K562 (cell line): ENCODE data around the gene CTNS. TPM values are rescaled to one million over a fixed set of nuclear protein-coding genes. Genes with fewer than 3 reads are reported as not detected.

Source experiments
- ATF7 ChIP-seq: fragments of 450-650 bp; IDR thresholded peaks from 2 replicates; pipeline ENCODE4 v1.7.1; 2014; ENCODE audit warnings: mild to moderate bottlenecking, moderate library complexity
- CLOCK ChIP-seq: fragments of 250-450 bp; sonication (Bioruptor Pico); IDR thresholded peaks from 2 replicates; pipeline ENCODE4 v1.4.0; 2020; ENCODE audit warnings: mild to moderate bottlenecking, moderate library complexity, borderline replicate concordance
- ERF ChIP-seq: fragments of 450-650 bp; formaldehyde crosslinking; IDR thresholded peaks from 2 replicates; pipeline ENCODE4 v1.4.0; 2020; ENCODE audit warnings: mild to moderate bottlenecking, mixed read lengths
- FOXO4 ChIP-seq: fragments of 450-650 bp; formaldehyde crosslinking; IDR thresholded peaks from 2 replicates; pipeline ENCODE4 v1.4.0; 2020; ENCODE audit warnings: mild to moderate bottlenecking, moderate library complexity
- GTF2A2 ChIP-seq: IDR thresholded peaks from 2 replicates; pipeline ENCODE4 v1.6.1; 2016; ENCODE audit warnings: mild to moderate bottlenecking, missing genetic modification characterization, missing compliant biosample characterization
- HDAC8 ChIP-seq: fragments of 450-650 bp; IDR thresholded peaks from 2 replicates; pipeline ENCODE4 v1.6.1; 2016; ENCODE audit warnings: mild to moderate bottlenecking, missing genetic modification characterization, moderate library complexity, missing compliant biosample characterization
- HSF4 ChIP-seq: fragments of 250-450 bp; sonication (Bioruptor Pico); IDR thresholded peaks from 2 replicates; pipeline ENCODE4 v2.1.2; 2022; ENCODE audit warnings: mild to moderate bottlenecking, moderate library complexity, borderline replicate concordance
- IFI16 ChIP-seq: fragments of 250-450 bp; sonication (Bioruptor Pico); IDR thresholded peaks from 2 replicates; pipeline ENCODE4 v2.1.2; 2022; ENCODE audit warnings: mild to moderate bottlenecking, inconsistent platforms
- JUNB ChIP-seq: fragments of 450-650 bp; formaldehyde crosslinking; conservative IDR thresholded peaks from 2 replicates; pipeline ENCODE4 v1.4.0; 2020; ENCODE audit warnings: mild to moderate bottlenecking
- KDM5B ChIP-seq: fragments of 200-600 bp; sonication (generic); IDR thresholded peaks from 2 replicates; pipeline ENCODE4 v1.6.1; 2012; ENCODE audit warnings: low read depth, mild to moderate bottlenecking, moderate library complexity, low read length, control low read depth, inconsistent platforms; ENCODE audit not compliant: insufficient replicate concordance
- SMARCE1 ChIP-seq: fragments of 450-650 bp; IDR thresholded peaks from 2 replicates; pipeline ENCODE4 v1.7.1; 2016; ENCODE audit warnings: mild to moderate bottlenecking
- SREBF1 ChIP-seq: fragments of 150-350 bp; IDR thresholded peaks from 2 replicates; pipeline ENCODE4 v1.6.1; 2014; ENCODE audit warnings: antibody characterized with exemption, low read depth, low read length, borderline replicate concordance
- TAF1 ChIP-seq: IDR thresholded peaks from 2 replicates; pipeline ENCODE4 v1.6.1; 2011; ENCODE audit warnings: mild to moderate bottlenecking, low read length, moderate library complexity; ENCODE audit not compliant: insufficient read depth, control insufficient read depth, severe bottlenecking; ENCODE audit errors: extremely low read depth
- TOE1 ChIP-seq, 2 experiments: fragments of 450-650 bp in 1 of 2; sonication (generic) in 1 of 2; formaldehyde crosslinking in 1 of 2; IDR thresholded peaks; 2 replicates each; pipeline versions ENCODE4 v1.7.1 to v1.8.0; 2016 to 2022; ENCODE audit warnings: borderline replicate concordance in 2 of 2, mild to moderate bottlenecking in 2 of 2, antibody characterized with exemption in 1 of 2, inconsistent platforms in 1 of 2, low read depth in 1 of 2, missing genetic modification reagents in 1 of 2, moderate library complexity in 1 of 2
- TSC22D4 ChIP-seq: fragments of 450-650 bp; IDR thresholded peaks from 2 replicates; pipeline ENCODE4 v1.6.1; 2016; ENCODE audit warnings: missing genetic modification characterization, missing biosample characterization, control low read depth
- U2AF2 ChIP-seq: fragments of 200-400 bp; formaldehyde crosslinking; optimal IDR thresholded peaks from 2 replicates; pipeline ENCODE3; 2017; ENCODE audit warnings: low read depth, mild to moderate bottlenecking, low read length
- ZBTB8A ChIP-seq: fragments of 450-650 bp; IDR thresholded peaks from 2 replicates; pipeline ENCODE4 v1.6.1; 2018; ENCODE audit warnings: mild to moderate bottlenecking, moderate library complexity; ENCODE audit not compliant: partially characterized antibody
- ZNF778 ChIP-seq: fragments of 450-650 bp; formaldehyde crosslinking; IDR thresholded peaks from 2 replicates; pipeline ENCODE4 v1.4.0; 2020; ENCODE audit warnings: mild to moderate bottlenecking, moderate library complexity
- ZSCAN32 ChIP-seq: fragments of 450-650 bp; formaldehyde crosslinking; IDR thresholded peaks from 2 replicates; pipeline ENCODE4 v1.4.0; 2020; ENCODE audit warnings: mild to moderate bottlenecking, moderate library complexity
- polyA plus RNA-seq, 8 experiments: library from polyadenylated mRNA; depleted of rRNA in 4 of 8; stranded (reverse) in 5 of 8; unstranded in 3 of 8; fragments of >200 nt; fragmentation: Nextera tagmentation in 2 of 8; fragmentation: Illumina TruSeq in 1 of 8; extraction: Ambion mirVana in 2 of 8; extraction: Trizol in 1 of 8; gene quantifications; 2 replicates each; pipeline versions ENCODE4 v1.2.1 to v1.2.3, GENCODE V29; 2011 to 2014; ENCODE audit warnings: inconsistent platforms in 1 of 8, missing spikeins in 1 of 8
- total RNA-seq, 7 experiments: library from RNA; depleted of rRNA in 6 of 7; stranded (reverse); fragments of >200 nt in 6 of 7; fragmentation: Illumina TruSeq in 2 of 7; extraction: Trizol in 2 of 7; gene quantifications; 2 replicates each; pipeline versions ENCODE4 v1.2.1 to v1.2.3, GENCODE V29; 2011 to 2021; ENCODE audit warnings: low replicate concordance in 1 of 7
- TF ChIP-seq, protein P1 (sequence below): fragments of 250-450 bp; sonication (Bioruptor Pico); IDR thresholded peaks from 2 replicates; pipeline ENCODE4 v1.5.0; 2021

The CTNS gene
- total and polyA plus RNA-seq, 9 of the 15 experiments (the other 6 are each of a cell fraction or from before 2014, with no cell fraction given): 0.66 to 8.4 (median 4.9) TPM

GRCh38 chr17:3668279-3669084 is 31.9 kb downstream of the CTNS start, which contains the start of the genes EMC6 and TAX1BP3 (continued):
- TF ChIP-seq CLOCK (no peak), SREBF1 (no peak), GTF2A2 (tag) (no peak), IFI16 (CRISPR knock-in tag) (no peak), JUNB (no peak), TSC22D4 (no peak), ATF7 (peak; percentile 42; the same call in 1 of the 2 replicates), TOE1 (IDR thresholded peaks at IDR 0.05; ENCODE audit: borderline replicate concordance) (no peak), TOE1 (CRISPR knock-in tag; IDR thresholded peaks at IDR 0.05; ENCODE audit: borderline replicate concordance, low read depth) (no peak), KDM5B (peak; percentile 77), ZNF778 (no peak), HSF4 (no peak), TAF1 (peak; percentile 94), HDAC8 (tag) (no peak), U2AF2 (no peak), SMARCE1 (no peak), ZSCAN32 (CRISPR knock-in tag) (no peak), ZBTB8A (no peak), ERF (no peak), FOXO4 (CRISPR knock-in tag) (no peak)
- TF ChIP-seq, protein P1, sequence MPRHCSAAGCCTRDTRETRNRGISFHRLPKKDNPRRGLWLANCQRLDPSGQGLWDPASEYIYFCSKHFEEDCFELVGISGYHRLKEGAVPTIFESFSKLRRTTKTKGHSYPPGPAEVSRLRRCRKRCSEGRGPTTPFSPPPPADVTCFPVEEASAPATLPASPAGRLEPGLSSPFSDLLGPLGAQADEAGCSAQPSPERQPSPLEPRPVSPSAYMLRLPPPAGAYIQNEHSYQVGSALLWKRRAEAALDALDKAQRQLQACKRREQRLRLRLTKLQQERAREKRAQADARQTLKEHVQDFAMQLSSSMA (CRISPR knock-in tag): no peak
